ENCODE results near the gene ZNF581.

ZNF581 gene

DNA sequence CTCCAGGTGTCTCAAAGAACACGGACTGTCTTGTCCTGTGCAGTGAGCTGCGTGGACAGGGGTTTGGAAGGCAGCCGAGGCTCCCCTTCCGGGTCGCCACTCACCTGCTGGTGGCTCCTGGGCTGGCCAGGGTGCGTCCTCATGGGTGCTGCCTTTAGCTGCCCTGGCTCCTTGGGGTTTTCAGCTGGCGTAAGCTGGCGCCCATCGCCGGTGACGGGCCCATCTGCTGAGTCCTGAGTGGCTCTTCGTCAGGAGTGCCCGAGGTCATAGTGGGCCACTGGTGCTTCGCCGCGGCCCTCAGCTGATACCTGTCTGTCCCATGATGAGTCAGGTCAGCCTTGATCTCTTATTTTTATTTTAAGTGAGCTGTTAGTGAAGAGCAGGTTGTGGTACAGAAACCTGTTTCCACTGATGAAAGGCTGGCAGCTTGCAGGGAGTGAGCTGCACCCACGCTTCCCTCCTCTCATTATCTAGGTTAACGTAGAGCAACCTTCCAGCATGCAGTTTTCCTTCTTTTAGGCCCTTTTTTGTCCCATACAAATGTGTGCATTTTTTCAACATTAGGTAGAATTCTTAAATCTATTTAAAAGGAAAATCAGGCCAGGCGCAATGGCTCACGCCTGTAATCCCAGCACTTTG is 50.0 kb downstream of the ZNF581 start:
- no peak for DNase-seq (ENCODE audit: low read depth)

GRCh38 chr19:55694241-55694655 is 50.8 kb downstream of the ZNF581 start:
- DNase-seq (ENCODE audit: low read depth) = no peak

DNA sequence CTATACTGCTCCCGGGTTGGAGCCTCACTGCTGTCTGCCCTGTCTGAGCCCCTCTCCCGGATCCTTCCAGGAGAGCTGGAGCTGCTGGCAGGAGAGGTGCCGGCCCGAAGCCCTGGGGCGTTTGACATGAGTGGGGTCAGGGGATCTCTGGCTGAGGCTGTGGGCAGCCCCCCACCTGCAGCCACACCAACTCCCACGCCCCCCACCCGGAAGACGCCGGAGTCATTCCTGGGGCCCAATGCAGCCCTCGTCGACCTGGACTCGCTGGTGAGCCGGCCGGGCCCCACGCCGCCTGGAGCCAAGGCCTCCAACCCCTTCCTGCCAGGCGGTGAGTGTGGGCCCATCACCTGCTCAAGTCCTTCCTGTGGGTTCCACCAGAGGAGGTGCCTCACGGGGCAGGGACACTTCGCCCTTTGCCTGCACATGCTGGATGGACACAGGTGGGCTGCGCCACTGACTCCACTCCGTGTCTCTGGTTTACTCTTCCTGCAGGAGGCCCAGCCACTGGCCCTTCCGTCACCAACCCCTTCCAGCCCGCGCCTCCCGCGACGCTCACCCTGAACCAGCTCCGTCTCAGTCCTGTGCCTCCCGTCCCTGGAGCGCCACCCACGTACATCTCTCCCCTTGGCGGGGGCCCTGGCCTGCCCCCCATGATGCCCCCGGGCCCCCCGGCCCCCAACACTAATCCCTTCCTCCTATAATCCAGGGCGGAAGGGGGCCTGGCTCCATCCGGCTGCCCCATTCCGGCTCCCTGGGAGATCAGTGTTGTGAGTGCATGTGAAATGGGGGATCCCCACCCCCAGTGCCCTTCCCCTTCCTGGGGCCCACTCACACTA is 51.4 kb downstream of the ZNF581 start:
- DNase-seq (ENCODE audit: low read depth) = no peak
